ENCODE data around the gene PCCA. TPM values are rescaled to one million over a fixed set of nuclear protein-coding genes. Genes with fewer than 3 reads are reported as not detected.

The PCCA gene
- total RNA-seq, 1 experiment from 2014 or later: 39.9 TPM

- Histone ChIP-seq H3K27me3 (replicated peaks; ENCODE audit: control insufficient read depth, insufficient read depth, low read length) (no peaks in the 10 kb centered on the region), H3K36me3 (ENCODE audit: control insufficient read depth, insufficient read depth, low read length) (no peaks in the 10 kb centered on the region; the same call in 1 of the 2 replicates), H3K4me3 (ENCODE audit: low read depth, low read length) (no peak overlapping the region), H3K4me1 (peaks cover 19% of the 10 kb centered on the region), H3K9me3 (no peaks in the 10 kb centered on the region)
- Mint-ChIP-seq H3K4me3 (ENCODE audit: unreplicated experiment) (no peak overlapping the region), H3K4me1 (ENCODE audit: low read depth, unreplicated experiment) (peaks cover 10% of the 10 kb centered on the region), H3K27ac (ENCODE audit: unreplicated experiment) (no peak overlapping the region), H3K27me3 (ENCODE audit: insufficient read depth, unreplicated experiment) (no peaks in the 10 kb centered on the region), H3K36me3 (ENCODE audit: insufficient read depth, unreplicated experiment) (peaks cover 7% of the 10 kb centered on the region), H3K9me3 (ENCODE audit: unreplicated experiment) (no peaks in the 10 kb centered on the region)
- DNase-seq: no peak
- intact Hi-C loops (cut with micrococcal nuclease; ENCODE audit: unreplicated experiment): no loop called here
- ChIA-PET POLR2A (no interaction called here), CTCF (no interaction called here)
- no TSS peak for BruUV-seq (replicated peaks)
- no peak for TF ChIP-seq CTCF (IDR thresholded peaks at IDR 0.05; ENCODE audit: insufficient read depth in 1 of 2, low read depth in 1 of 2, low read length in 1 of 2, severe bottlenecking in 1 of 2, unreplicated experiment in 1 of 2)
Measured at GRCh38 chr13:100434010-100434763, 345.3 kb downstream of the PCCA start.

- POLR2A ChIA-PET: interaction anchor here (0.6 kb wide), 1 partner anchor 251 kb away, joined by 4 read pairs; no protein-coding TSS in a partner anchor
- no TSS peak for BruUV-seq (replicated peaks)
- H3K27ac Mint-ChIP-seq (ENCODE audit: unreplicated experiment): no peak overlapping the region
- Histone ChIP-seq H3K4me1 (peaks cover 26% of the 10 kb centered on the region), H3K36me3 (ENCODE audit: control insufficient read depth, insufficient read depth, low read length) (no peaks in the 10 kb centered on the region; the same call in 1 of the 2 replicates), H3K4me3 (ENCODE audit: low read depth, low read length) (no peak overlapping the region), H3K27me3 (replicated peaks; ENCODE audit: control insufficient read depth, insufficient read depth, low read length) (no peaks in the 10 kb centered on the region), H3K9me3 (no peaks in the 10 kb centered on the region)
- H3K27me3 Mint-ChIP-seq (ENCODE audit: insufficient read depth, unreplicated experiment): no peaks in the 10 kb centered on the region
- DNase-seq: peak in 1 of 2 experiments; percentile 15
- no peak for TF ChIP-seq CTCF (IDR thresholded peaks at IDR 0.05; ENCODE audit: insufficient read depth in 1 of 2, low read depth in 1 of 2, low read length in 1 of 2, severe bottlenecking in 1 of 2, unreplicated experiment in 1 of 2)
- H3K4me1 Mint-ChIP-seq (ENCODE audit: low read depth, unreplicated experiment): peaks cover 10% of the 10 kb centered on the region
- H3K36me3 Mint-ChIP-seq (ENCODE audit: insufficient read depth, unreplicated experiment): no peaks in the 10 kb centered on the region
- H3K4me3 Mint-ChIP-seq (ENCODE audit: unreplicated experiment): no peak overlapping the region
- H3K9me3 Mint-ChIP-seq (ENCODE audit: unreplicated experiment): no peaks in the 10 kb centered on the region
- CTCF ChIA-PET: no interaction called here
- intact Hi-C loops (cut with micrococcal nuclease; ENCODE audit: unreplicated experiment): no loop called here
Measured at GRCh38 chr13:100436099-100436498, 347.2 kb downstream of the PCCA start.

- ChIA-PET CTCF (no interaction called here), POLR2A (no interaction called here)
- peaks cover 10% of the 10 kb centered on the region for H3K4me1 Mint-ChIP-seq (ENCODE audit: low read depth, unreplicated experiment)
- no peaks in the 10 kb centered on the region for H3K36me3 Mint-ChIP-seq (ENCODE audit: insufficient read depth, unreplicated experiment)
- H3K4me3 Mint-ChIP-seq (ENCODE audit: unreplicated experiment): no peak overlapping the region
- TF ChIP-seq CTCF (IDR thresholded peaks at IDR 0.05; ENCODE audit: insufficient read depth in 1 of 2, low read depth in 1 of 2, low read length in 1 of 2, severe bottlenecking in 1 of 2, unreplicated experiment in 1 of 2): no peak
- Histone ChIP-seq H3K4me3 (ENCODE audit: low read depth, low read length) (no peak overlapping the region), H3K9me3 (no peaks in the 10 kb centered on the region), H3K27me3 (replicated peaks; ENCODE audit: control insufficient read depth, insufficient read depth, low read length) (no peaks in the 10 kb centered on the region), H3K4me1 (peaks cover 27% of the 10 kb centered on the region), H3K36me3 (ENCODE audit: control insufficient read depth, insufficient read depth, low read length) (no peaks in the 10 kb centered on the region; the same call in 1 of the 2 replicates)
- no peak for DNase-seq
- H3K27me3 Mint-ChIP-seq (ENCODE audit: insufficient read depth, unreplicated experiment): no peaks in the 10 kb centered on the region
- BruUV-seq (replicated peaks): no TSS peak
- no peak overlapping the region for H3K27ac Mint-ChIP-seq (ENCODE audit: unreplicated experiment)
- intact Hi-C loops (cut with micrococcal nuclease; ENCODE audit: unreplicated experiment): no loop called here
- H3K9me3 Mint-ChIP-seq (ENCODE audit: unreplicated experiment): no peaks in the 10 kb centered on the region
Measured at GRCh38 chr13:100438059-100438788, 349.3 kb downstream of the PCCA start.
